Endothelial cell of umbilical vein (primary cell): Measurements from ENCODE around the gene FBXO10. TPM values are rescaled to one million over a fixed set of nuclear protein-coding genes. Genes with fewer than 3 reads are reported as not detected.

Experiments used
- BruUV-seq: library from RNA; stranded (reverse); fragments of 400-500 nt; replicated peaks from 2 replicates; lab custom pipeline; 2021; lab: Mats Ljungman, UMichigan
- CTCF ChIA-PET: fragments of 300-600, 350-600 bp; sonication (Branson Sonifier 250); formaldehyde crosslinking; loops from one replicate; lab custom pipeline; 2021; ENCODE audit warnings: antibody characterized with exemption, inconsistent platforms; lab: Charles Lee
- POLR2A ChIA-PET: fragments of 300-600, 350-600 bp; sonication (Branson Sonifier 250); formaldehyde crosslinking; loops from one replicate; lab custom pipeline; 2021; ENCODE audit warnings: antibody characterized with exemption, inconsistent platforms; lab: Charles Lee
- DNase-seq: peaks from one replicate; pipeline ENCODE4 v3.0.0-alpha.2; 2011; ENCODE audit warnings: low read depth, low spot score
- FAIRE-seq: peaks from 2 replicates; lab custom pipeline; 2011; peaks lifted over from hg19 to GRCh38; lab: Jason Lieb, UNC
- H2AFZ ChIP-seq: 2 replicates; pipeline ENCODE4 v1.6.0; 2012; ENCODE audit warnings: low read depth, low read length, control low read depth, inconsistent platforms
- H3K27ac ChIP-seq: 2 replicates; pipeline ENCODE4 v1.5.1; 2011; ENCODE audit warnings: low read depth, mild to moderate bottlenecking, control low read depth, low read length, moderate library complexity; ENCODE audit not compliant: insufficient read depth
- H3K27me3 ChIP-seq, 2 experiments: 2 replicates each; pipeline versions ENCODE4 v1.6.0 to v1.6.1; 2011; ENCODE audit warnings: low read length in 2 of 2, mixed read lengths in 1 of 2; ENCODE audit not compliant: control insufficient read depth in 2 of 2, insufficient read depth in 2 of 2
- H3K36me3 ChIP-seq, 2 experiments: 2 replicates in 1 of 2; 3 replicates in 1 of 2; pipeline ENCODE4 v1.5.1; 2011; ENCODE audit warnings: low read length in 2 of 2, mild to moderate bottlenecking in 1 of 2, moderate library complexity in 1 of 2; ENCODE audit not compliant: control insufficient read depth in 2 of 2, insufficient read depth in 2 of 2; ENCODE audit errors: extremely low read depth in 1 of 2
- H3K4me1 ChIP-seq: 3 replicates; pipeline ENCODE4 v1.5.1; 2011; ENCODE audit warnings: mild to moderate bottlenecking, low read length; ENCODE audit not compliant: control insufficient read depth, insufficient read depth; ENCODE audit errors: extremely low read depth
- H3K4me2 ChIP-seq: 2 replicates; pipeline ENCODE4 v1.6.1; 2011; ENCODE audit warnings: low read length, control low read depth, mixed read lengths; ENCODE audit not compliant: insufficient read depth
- H3K4me3 ChIP-seq, 3 experiments: fragments of 200-600 bp in 1 of 3; sonication (generic), shearing (Covaris generic) in 1 of 3; replicated peaks in 1 of 3; 2 replicates each; pipeline ENCODE4 v1.5.1; 2011 to 2016; ENCODE audit warnings: control low read depth in 3 of 3, low read length in 3 of 3, mild to moderate bottlenecking in 2 of 3, inconsistent platforms in 1 of 3, low read depth in 1 of 3, moderate library complexity in 1 of 3; ENCODE audit not compliant: insufficient read depth in 1 of 3
- H3K79me2 ChIP-seq: 2 replicates; pipeline ENCODE4 v1.6.0; 2012; ENCODE audit warnings: low read length, inconsistent platforms; ENCODE audit not compliant: control insufficient read depth, insufficient read depth
- H3K9ac ChIP-seq: replicated peaks from 2 replicates; pipeline ENCODE3; 2011; ENCODE audit warnings: low read length, control low read depth; ENCODE audit not compliant: insufficient read depth; ENCODE audit errors: extremely low read depth
- H3K9me1 ChIP-seq: replicated peaks from 3 replicates; pipeline ENCODE4 v1.6.0; 2011; ENCODE audit warnings: mild to moderate bottlenecking, low read length; ENCODE audit not compliant: control insufficient read depth, insufficient read depth; ENCODE audit errors: extremely low read depth
- H3K9me3 ChIP-seq: replicated peaks from 2 replicates; pipeline ENCODE4 v1.5.1; 2012; ENCODE audit warnings: low read length, inconsistent platforms; ENCODE audit not compliant: control insufficient read depth, insufficient read depth
- H4K20me1 ChIP-seq: replicated peaks from 2 replicates; pipeline ENCODE3; 2011; ENCODE audit warnings: mild to moderate bottlenecking, low read length; ENCODE audit not compliant: control insufficient read depth, insufficient read depth; ENCODE audit errors: extremely low read depth
- CTCF ChIP-seq, 2 donors: IDR thresholded peaks; 1 replicate in 1 of 2; 2 replicates in 1 of 2; pipeline ENCODE4 v1.5.1; 2011; ENCODE audit warnings: low read length in 2 of 2, mild to moderate bottlenecking in 2 of 2, moderate library complexity in 2 of 2, control low read depth in 1 of 2, inconsistent platforms in 1 of 2, low read depth in 1 of 2; ENCODE audit not compliant: insufficient read depth in 1 of 2; ENCODE audit errors: extremely low read depth in 1 of 2
- EZH2 ChIP-seq: IDR thresholded peaks from 2 replicates; pipeline ENCODE4 v1.6.1; 2012; ENCODE audit warnings: borderline replicate concordance, low read depth, mild to moderate bottlenecking, moderate library complexity, low read length, inconsistent platforms; ENCODE audit not compliant: severe bottlenecking
- FOS ChIP-seq: IDR thresholded peaks from 2 replicates; pipeline ENCODE4 v1.6.1; 2011; ENCODE audit warnings: mild to moderate bottlenecking, low read length, moderate library complexity, borderline replicate concordance; ENCODE audit not compliant: insufficient read depth
- GATA2 ChIP-seq: IDR thresholded peaks from 2 replicates; pipeline ENCODE4 v1.7.0; 2011; ENCODE audit warnings: low read depth, mild to moderate bottlenecking, moderate library complexity, mixed read lengths, low read length; ENCODE audit not compliant: insufficient read length, insufficient read depth
- JUN ChIP-seq: IDR thresholded peaks from 2 replicates; pipeline ENCODE4 v1.6.1; 2011; ENCODE audit warnings: borderline replicate concordance, low read depth; ENCODE audit not compliant: insufficient read length, insufficient read depth
- MYC ChIP-seq: IDR thresholded peaks from one replicate; pipeline ENCODE4 v1.6.1; 2011; ENCODE audit warnings: mild to moderate bottlenecking, low read depth, low read length
- POLR2A ChIP-seq: IDR thresholded peaks from 2 replicates; pipeline ENCODE4 v1.6.1; 2012; ENCODE audit warnings: low read depth, mild to moderate bottlenecking, control low read depth, low read length
- POLR2AphosphoS5 ChIP-seq: IDR thresholded peaks from 2 replicates; pipeline ENCODE4 v1.6.1; 2012; ENCODE audit warnings: low read depth, mild to moderate bottlenecking, control low read depth, low read length, moderate library complexity; ENCODE audit not compliant: insufficient read depth
- dilution Hi-C: fragments of 300-500 bp; cut with MboI; formaldehyde crosslinking; loops from one replicate; pipeline ENCODE4 v1.15.0; 2019; ENCODE audit warnings: low sequenced_read_pairs; ENCODE audit not compliant: extremely low pct_ligation_motif_present
- intact Hi-C: fragments of 100-400 bp; cut with micrococcal nuclease; formaldehyde crosslinking; loops from one replicate; pipeline ENCODE4 v1.10.0; 2022
- polyA plus RNA-seq, 4 experiments: library from polyadenylated mRNA; depleted of rRNA in 3 of 4; stranded (reverse) in 3 of 4; unstranded in 1 of 4; fragments of >200 nt; gene quantifications; 2 replicates each; pipeline versions ENCODE4 v1.2.1 to v1.2.3, GENCODE V29; 2011 to 2012; ENCODE audit warnings: missing spikeins in 1 of 4
- total RNA-seq: library from RNA; stranded (reverse); gene quantifications from 2 replicates; pipeline ENCODE4 v1.2.3, GENCODE V29; 2021

The FBXO10 gene
- total and polyA plus RNA-seq, 2 donors (not counting 3 experiments of a cell fraction or from before 2014, with no cell fraction given), result 11.8 to 14.4 TPM

GRCh38 chr9:37608250-37608649 lies 32.1 kb upstream of the FBXO10 start:
- ChIA-PET CTCF (no interaction called here), POLR2A (no interaction called here)
- no peak for DNase-seq
- H3K4me3 ChIP-seq, result no peak overlapping the region
- H4K20me1 ChIP-seq, result no peaks in the 10 kb centered on the region
- no peak for FAIRE-seq
- no peak overlapping the region for H3K27ac ChIP-seq
- H3K4me2 ChIP-seq, result no peak overlapping the region
- TF ChIP-seq EZH2, result no peak
- TF ChIP-seq POLR2AphosphoS5, result no peak
- no peak for TF ChIP-seq CTCF (IDR thresholded peaks at IDR 0.05; ENCODE audit: extremely low read depth in 1 of 2, insufficient read depth in 1 of 2, low read depth in 1 of 2, low read length in 2 of 2)
- no peak for TF ChIP-seq JUN
- no peak for TF ChIP-seq GATA2
- TF ChIP-seq MYC, result no peak
- no peaks in the 10 kb centered on the region for H3K4me1 ChIP-seq
- H3K79me2 ChIP-seq, result no peaks in the 10 kb centered on the region
- no peaks in the 10 kb centered on the region for H3K9me3 ChIP-seq
- no peaks in the 10 kb centered on the region for H3K36me3 ChIP-seq
- no peaks in the 10 kb centered on the region for H3K9me1 ChIP-seq
- H3K9ac ChIP-seq, result no peak overlapping the region
- H3K27me3 ChIP-seq, result peaks cover 21 to 33% of the 10 kb centered on the region in 2 experiments
- dilution Hi-C loops (no loop called here), intact Hi-C loops (no loop called here)
- BruUV-seq, result no TSS peak
- H2AFZ ChIP-seq, result no peak overlapping the region

GRCh38 chr9:37604296-37604695 lies 28.1 kb upstream of the FBXO10 start:
- Histone ChIP-seq H3K4me3 (no peak overlapping the region), H3K9me1 (no peaks in the 10 kb centered on the region), H2AFZ (no peak overlapping the region), H3K4me1 (no peaks in the 10 kb centered on the region), H3K4me2 (no peak overlapping the region), H4K20me1 (no peaks in the 10 kb centered on the region), H3K79me2 (no peaks in the 10 kb centered on the region), H3K9me3 (no peaks in the 10 kb centered on the region), H3K9ac (no peak overlapping the region), H3K36me3 (no peaks in the 10 kb centered on the region), H3K27ac (no peak overlapping the region), H3K27me3 (peaks cover 16 to 25% of the 10 kb centered on the region in 2 experiments)
- no peak for DNase-seq
- BruUV-seq, result no TSS peak
- POLR2A ChIA-PET, result no interaction called here
- intact Hi-C loops (no loop called here), dilution Hi-C loops (no loop called here)
- no peak for FAIRE-seq
- CTCF ChIA-PET, result no interaction called here
- no peak for TF ChIP-seq FOS
- TF ChIP-seq GATA2, result no peak
- TF ChIP-seq POLR2A, result no peak
- TF ChIP-seq EZH2, result no peak
- no peak for TF ChIP-seq MYC
- no peak for TF ChIP-seq CTCF (IDR thresholded peaks at IDR 0.05; ENCODE audit: extremely low read depth in 1 of 2, insufficient read depth in 1 of 2, low read depth in 1 of 2, low read length in 2 of 2)
